SW 1271 (cell line): Measurements from ENCODE around the gene CCNQ.
"Not testable (repeated sequence)": the region's sequence is repeated elsewhere in the genome, so short reads cannot be mapped to it uniquely, and the experiment has no call there.

ENCODE experiments used
- DNase-seq, 2 experiments: peaks; one replicate each; lab custom pipeline; 2025; lab: John Stamatoyannopoulos, UW

The CCNQ gene

GRCh38 chrX:153623310-153624029 lies 24.5 kb upstream of the CCNQ start:
- DNase-seq, result no peak

- DNase-seq, result no peak
Observed at GRCh38 chrX:153622661-153623309, 23.8 kb upstream of the CCNQ start.

- no peak for DNase-seq
Observed at GRCh38 chrX:153621949-153622598, 23.1 kb upstream of the CCNQ start.

DNA sequence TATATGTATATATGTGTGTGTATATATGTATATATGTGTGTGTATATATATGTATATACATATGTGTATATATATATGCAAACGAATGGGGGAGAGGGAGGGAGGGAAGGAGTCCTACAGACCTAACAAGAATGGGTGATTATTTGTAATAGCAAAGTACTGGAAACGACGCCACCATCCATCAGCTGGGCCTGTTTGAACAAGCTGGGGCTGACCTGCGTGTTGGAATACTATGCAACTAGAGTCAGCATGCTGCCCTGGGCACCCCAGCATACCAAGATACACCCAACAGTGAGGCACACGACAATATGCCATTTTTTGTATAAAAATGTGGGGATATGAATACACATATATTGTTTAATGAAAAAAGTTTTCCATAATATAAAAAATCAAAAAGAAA lies 21.6 kb upstream of the CCNQ start:
- DNase-seq, result no peak

DNA sequence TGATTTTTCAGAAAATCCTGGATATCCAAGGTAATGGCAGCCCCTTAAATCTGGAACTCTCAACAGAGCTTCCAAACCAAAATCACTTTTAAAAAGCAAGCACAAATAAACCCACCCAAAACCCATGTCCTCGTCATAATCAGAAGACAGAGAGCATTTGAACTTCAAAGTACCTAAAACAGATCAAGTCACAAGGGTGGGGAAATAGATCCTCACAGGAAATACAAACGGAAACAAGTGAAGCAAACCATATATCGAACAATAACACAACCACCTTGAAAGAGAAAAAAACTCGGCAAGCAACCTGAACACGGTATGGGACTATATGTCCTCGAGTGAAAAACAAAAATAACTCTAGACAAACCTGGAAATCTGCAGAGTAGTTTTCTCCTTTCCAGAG lies 15.9 kb upstream of the CCNQ start:
- DNase-seq, result no peak

- DNase-seq, result no peak
Observed at GRCh38 chrX:153612413-153612812, 13.5 kb upstream of the CCNQ start.

DNA sequence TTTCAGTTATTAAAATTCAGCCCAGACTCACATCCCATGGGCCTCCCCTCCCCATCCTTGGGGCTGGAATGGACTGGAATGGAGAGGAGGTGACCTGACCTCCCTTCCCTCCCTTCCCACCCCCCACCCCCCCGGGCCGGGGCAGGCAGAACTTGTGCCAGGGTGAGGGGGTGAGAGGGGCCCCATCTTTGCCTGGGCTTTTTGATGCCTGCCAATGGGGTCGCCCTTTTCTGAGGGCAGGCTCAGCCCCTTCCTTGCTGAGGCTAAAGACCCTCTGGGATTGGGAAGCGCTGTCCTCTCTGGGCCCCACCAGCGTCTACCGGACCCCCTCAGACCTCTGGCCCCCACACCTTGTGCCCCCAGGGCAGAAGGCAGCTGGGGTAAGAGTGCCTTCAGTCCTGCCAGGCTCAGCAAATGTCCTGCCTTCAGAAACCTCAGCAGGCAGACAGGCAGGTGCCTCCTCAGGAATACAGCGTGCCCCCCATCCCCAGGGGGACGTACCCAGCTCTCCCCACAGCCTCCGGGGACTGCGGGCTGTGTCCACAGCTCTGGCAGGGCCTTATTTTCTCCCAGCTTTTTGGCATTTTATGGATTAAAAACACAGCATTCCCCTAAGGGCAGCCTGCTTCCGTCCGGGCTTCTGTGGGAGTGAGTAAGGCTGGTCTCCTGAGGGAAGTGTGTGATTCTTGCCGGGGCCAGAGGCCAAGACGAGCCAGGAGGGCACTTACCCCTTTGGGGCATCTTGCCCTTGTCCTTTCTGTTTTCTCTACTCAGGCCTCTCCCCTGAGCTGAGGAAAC lies 12.6 kb upstream of the CCNQ start:
- no peak for DNase-seq

GRCh38 chrX:153610836-153611213 lies 11.9 kb upstream of the CCNQ start:
- DNase-seq, result no peak

DNA sequence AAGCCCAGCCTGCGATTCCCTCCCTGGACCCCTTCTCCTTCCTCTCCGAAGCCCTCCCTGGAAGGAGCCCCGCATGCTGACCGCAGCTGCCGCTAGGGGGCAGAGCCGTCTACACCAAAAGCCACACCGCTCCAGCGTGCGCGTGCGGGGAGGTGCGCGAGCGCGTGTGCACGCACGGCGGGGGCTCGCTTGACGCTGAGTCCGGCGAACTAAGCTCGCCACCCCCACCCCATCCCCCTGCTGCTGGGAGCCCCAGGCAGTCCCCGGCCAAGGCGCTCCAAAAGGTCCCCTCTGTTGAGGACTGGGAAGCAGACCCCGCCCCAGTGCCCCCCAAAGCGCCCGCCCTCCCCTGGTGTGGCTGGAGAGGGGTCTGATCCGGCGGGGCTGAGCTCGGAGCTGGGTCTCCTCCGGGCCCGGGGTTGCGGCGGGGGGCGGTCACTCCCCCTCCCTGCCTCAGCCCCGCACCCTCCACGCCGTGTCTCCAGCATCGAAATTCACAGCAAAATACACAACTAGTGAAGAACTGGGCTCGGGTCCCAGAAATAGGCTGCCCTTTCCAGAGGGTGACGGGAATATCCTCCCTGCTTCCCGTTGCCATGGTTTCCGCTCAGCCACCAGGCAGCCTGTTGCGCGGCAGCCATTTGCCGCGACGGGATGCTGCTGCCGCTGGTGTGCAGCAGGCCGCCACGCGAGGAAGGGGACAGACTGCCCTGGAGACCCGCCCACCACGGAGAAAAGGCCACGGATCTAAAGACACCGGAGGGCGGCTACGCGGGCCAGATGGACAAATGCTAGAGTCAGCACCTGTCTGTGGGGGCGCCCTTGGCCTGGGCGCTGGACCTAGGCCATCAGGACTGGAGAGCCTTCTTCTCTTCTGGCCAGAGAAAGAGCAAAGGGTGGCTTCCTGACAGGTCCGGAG lies 11.2 kb upstream of the CCNQ start:
- DNase-seq, result peak in 1 of 2 experiments; percentile 22

DNA sequence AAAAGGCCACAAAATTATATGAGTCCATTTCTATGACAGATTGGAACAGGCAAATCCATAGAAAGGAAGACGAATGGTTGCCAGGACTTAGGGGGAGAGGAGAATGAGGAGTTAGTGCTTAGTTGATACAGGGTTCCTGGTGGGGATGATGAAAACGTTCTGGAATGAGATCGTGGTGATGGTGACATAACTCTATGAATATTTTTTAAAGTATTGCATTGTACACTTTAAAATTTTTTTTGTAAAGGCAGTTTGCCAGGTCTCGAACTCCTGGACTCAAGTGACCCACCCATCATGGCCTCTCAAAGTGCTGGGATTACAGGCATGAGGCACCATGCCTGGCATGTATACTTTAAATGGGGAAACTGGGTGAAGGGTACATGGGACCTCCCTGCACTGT lies 9.9 kb upstream of the CCNQ start:
- no peak for DNase-seq

DNA sequence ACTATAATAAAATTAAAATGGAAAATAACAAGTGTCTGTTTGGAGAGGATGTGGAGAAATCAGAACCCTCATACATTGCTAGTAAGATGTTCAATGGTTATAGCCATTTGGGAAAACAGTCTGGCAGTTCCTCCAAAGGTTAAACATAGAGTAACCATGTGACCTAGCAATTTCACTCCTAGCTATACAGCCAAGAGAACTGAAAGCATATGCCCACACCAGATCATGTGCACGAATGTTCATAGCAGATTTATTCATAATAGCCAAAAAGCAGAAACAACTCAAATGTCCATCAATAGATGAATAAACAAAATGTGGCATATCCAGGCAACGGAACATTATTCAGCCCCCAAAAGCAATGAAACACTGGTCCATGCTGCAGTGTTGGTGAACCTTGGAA lies 9.4 kb upstream of the CCNQ start:
- no peak for DNase-seq

- DNase-seq, result no peak
Observed at GRCh38 chrX:153606503-153606902, 7.6 kb upstream of the CCNQ start.

DNA sequence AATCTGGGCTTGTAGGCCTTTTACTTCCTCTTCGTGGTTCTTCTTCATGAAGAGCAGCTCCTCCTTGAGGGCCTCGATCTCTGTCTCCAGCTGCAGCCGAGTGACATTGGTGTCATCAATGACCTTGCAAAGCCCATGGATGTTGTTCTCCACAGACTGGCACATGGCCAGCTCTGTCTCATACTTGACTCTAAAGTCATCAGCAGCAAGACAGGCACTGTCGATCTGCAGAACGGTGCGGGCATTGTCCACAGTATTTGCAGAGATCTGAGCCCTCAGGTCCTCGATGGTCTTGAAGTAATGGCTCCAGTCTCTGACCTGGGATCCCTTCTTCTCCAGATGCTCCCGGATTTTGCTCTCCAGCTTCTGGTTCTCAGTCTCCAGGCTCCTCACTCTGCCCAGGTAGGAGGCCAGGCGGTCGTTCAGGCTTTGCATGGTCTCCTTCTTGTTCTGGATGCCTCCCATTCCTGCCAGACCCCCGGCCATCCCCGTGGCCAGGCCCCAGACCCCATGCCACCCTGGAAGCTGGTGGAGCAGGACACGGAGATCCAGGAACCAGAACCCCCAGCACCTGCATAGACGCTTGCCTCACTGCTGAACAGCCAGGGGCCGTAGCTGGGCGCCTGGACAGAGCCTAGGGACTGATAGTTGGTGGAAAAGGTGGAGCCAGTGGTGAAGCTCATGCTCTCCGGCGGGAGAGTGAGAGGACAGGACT lies 5.9 kb upstream of the CCNQ start:
- not testable (repeated sequence) for DNase-seq

GRCh38 chrX:153603131-153603656 lies 4.3 kb upstream of the CCNQ start:
- no peak for DNase-seq

- no peak for DNase-seq
Observed at GRCh38 chrX:153602601-153603000, 3.7 kb upstream of the CCNQ start.

- DNase-seq, result no peak
Observed at GRCh38 chrX:153601511-153602110, 2.7 kb upstream of the CCNQ start.

- DNase-seq, result no peak
Observed at GRCh38 chrX:153600921-153601320, 2.0 kb upstream of the CCNQ start.

GRCh38 chrX:153600032-153600373 lies 1.1 kb upstream of the CCNQ start:
- no peak for DNase-seq

GRCh38 chrX:153599192-153600031 lies 473 bp upstream of the CCNQ start:
- peak; percentile 42 to 80 for DNase-seq
